SK-N-SH treated with all-trans-retinoic acid at 6 μM for 48 hours (cell line): ENCODE data around the gene CDKN2B-AS1.

ENCODE experiments used
- ATAC-seq: fragments of 200-7000 bp; cut with Tn5 transposase; 3 replicates; pipeline ENCODE4 v1.9.1; 2020; ENCODE audit warnings: mild to moderate bottlenecking, moderate library complexity
- ARNTL ChIP-seq: fragments of 450-650 bp; formaldehyde crosslinking; IDR thresholded peaks from 2 replicates; pipeline ENCODE4 v1.5.0; 2020; ENCODE audit warnings: low read depth, mild to moderate bottlenecking, moderate library complexity, borderline replicate concordance
- BACH2 ChIP-seq: fragments of 250-450 bp; sonication (Bioruptor Pico); IDR thresholded peaks from 2 replicates; pipeline ENCODE4 v1.9.0; 2021; ENCODE audit warnings: mild to moderate bottlenecking, borderline replicate concordance
- CREB5 ChIP-seq: fragments of 250-450 bp; sonication (Bioruptor Pico); IDR thresholded peaks from 2 replicates; pipeline ENCODE4 v1.5.1; 2020; ENCODE audit warnings: low read depth, mild to moderate bottlenecking, moderate library complexity
- CSDC2 ChIP-seq: fragments of 250-450 bp; sonication (Bioruptor Pico); IDR thresholded peaks from 2 replicates; pipeline ENCODE4 v1.5.0; 2020; ENCODE audit warnings: mild to moderate bottlenecking, moderate library complexity
- GLIS3 ChIP-seq: fragments of 250-450 bp; sonication (Bioruptor Pico); IDR thresholded peaks from 2 replicates; pipeline ENCODE4 v1.5.0; 2020; ENCODE audit warnings: mild to moderate bottlenecking, moderate library complexity
- ISL1 ChIP-seq: fragments of 250-450 bp; sonication (Bioruptor Pico); IDR thresholded peaks from 2 replicates; pipeline ENCODE4 v2.1.2; 2022; ENCODE audit warnings: mild to moderate bottlenecking, moderate library complexity
- OSR1 ChIP-seq: fragments of 250-450 bp; sonication (Bioruptor Pico); IDR thresholded peaks from 2 replicates; pipeline ENCODE4 v1.8.0; 2022; ENCODE audit warnings: moderate library complexity, mild to moderate bottlenecking, inconsistent platforms
- PPARA ChIP-seq: fragments of 250-450 bp; sonication (Bioruptor Pico); IDR thresholded peaks from 2 replicates; pipeline ENCODE4 v1.5.0; 2020; ENCODE audit warnings: mild to moderate bottlenecking, borderline replicate concordance
- RARB ChIP-seq: fragments of 250-450 bp; sonication (Bioruptor Pico); IDR thresholded peaks from 2 replicates; pipeline ENCODE4 v1.8.0; 2021; ENCODE audit warnings: mild to moderate bottlenecking, moderate library complexity
- SNAI2 ChIP-seq: fragments of 250-450 bp; sonication (Bioruptor Pico); IDR thresholded peaks from 2 replicates; pipeline ENCODE4 v1.5.0; 2020; ENCODE audit warnings: mild to moderate bottlenecking, moderate library complexity
- TCF4 ChIP-seq: fragments of 250-450 bp; sonication (Bioruptor Pico); IDR thresholded peaks from 2 replicates; pipeline ENCODE4 v1.8.0; 2021; ENCODE audit warnings: mild to moderate bottlenecking, moderate library complexity, borderline replicate concordance
- ZFP3 ChIP-seq: fragments of 250-450 bp; sonication (Bioruptor Pico); IDR thresholded peaks from 2 replicates; pipeline ENCODE4 v1.5.0; 2020; ENCODE audit warnings: mild to moderate bottlenecking, moderate library complexity
- ZFP30 ChIP-seq: fragments of 450-650 bp; formaldehyde crosslinking; IDR thresholded peaks from 2 replicates; pipeline ENCODE4 v1.5.0; 2022; ENCODE audit warnings: mild to moderate bottlenecking, moderate library complexity
- ZNF70 ChIP-seq: fragments of 450-650 bp; formaldehyde crosslinking; IDR thresholded peaks from 2 replicates; pipeline ENCODE4 v1.5.0; 2020; ENCODE audit warnings: mild to moderate bottlenecking, moderate library complexity
- ZNF8 ChIP-seq: fragments of 450-650 bp; formaldehyde crosslinking; IDR thresholded peaks from 2 replicates; pipeline ENCODE4 v1.5.0; 2020; ENCODE audit warnings: mild to moderate bottlenecking, moderate library complexity
- TF ChIP-seq, protein P1 (sequence below): fragments of 250-450 bp; sonication (Bioruptor Pico); IDR thresholded peaks from 2 replicates; pipeline ENCODE4 v1.5.0; 2020; ENCODE audit warnings: mild to moderate bottlenecking, moderate library complexity
- TF ChIP-seq, protein P2 (sequence below): fragments of 250-450 bp; sonication (Bioruptor Pico); IDR thresholded peaks from 2 replicates; pipeline ENCODE4 v1.8.0; 2020; ENCODE audit warnings: mild to moderate bottlenecking, moderate library complexity, borderline replicate concordance
- TF ChIP-seq, protein P3 (sequence below): fragments of 250-450 bp; sonication (Bioruptor Pico); IDR thresholded peaks from 2 replicates; pipeline ENCODE4 v1.8.0; 2021; ENCODE audit warnings: low read depth, mild to moderate bottlenecking, moderate library complexity, borderline replicate concordance
- TF ChIP-seq, protein P4 (sequence below): fragments of 250-450 bp; sonication (Bioruptor Pico); IDR thresholded peaks from 2 replicates; pipeline ENCODE4 v1.5.1; 2021; ENCODE audit warnings: mild to moderate bottlenecking, moderate library complexity

Gene CDKN2B-AS1

DNA sequence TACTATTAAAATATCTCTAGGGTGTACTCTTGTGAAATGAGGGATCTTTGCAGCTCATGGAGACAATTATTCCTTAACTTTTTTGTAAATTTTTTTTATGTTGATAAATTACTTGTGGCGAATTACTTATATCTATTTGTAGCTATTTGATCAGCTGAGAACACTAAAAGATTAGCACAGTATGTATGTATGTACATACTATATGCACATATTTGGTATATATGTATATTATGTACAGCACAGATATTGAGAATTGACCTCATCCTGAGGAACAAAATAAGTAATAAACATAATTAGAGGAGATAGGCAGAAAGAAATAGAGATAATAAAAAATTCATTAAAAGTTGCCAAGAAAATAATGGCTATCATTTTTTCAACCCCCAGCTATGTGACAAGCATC lies 12.2 kb upstream of the CDKN2B-AS1 start:
- ATAC-seq = no peak
- TF ChIP-seq ZNF8 (no peak), CREB5 (CRISPR knock-in tag) (no peak), ZNF70 (CRISPR knock-in tag) (no peak), ARNTL (no peak), GLIS3 (no peak), ZFP3 (CRISPR knock-in tag) (no peak), ISL1 (CRISPR knock-in tag) (no peak), CSDC2 (CRISPR knock-in tag) (no peak), RARB (CRISPR knock-in tag) (no peak), TCF4 (no peak), SNAI2 (CRISPR knock-in tag) (no peak)
- TF ChIP-seq, protein P1, sequence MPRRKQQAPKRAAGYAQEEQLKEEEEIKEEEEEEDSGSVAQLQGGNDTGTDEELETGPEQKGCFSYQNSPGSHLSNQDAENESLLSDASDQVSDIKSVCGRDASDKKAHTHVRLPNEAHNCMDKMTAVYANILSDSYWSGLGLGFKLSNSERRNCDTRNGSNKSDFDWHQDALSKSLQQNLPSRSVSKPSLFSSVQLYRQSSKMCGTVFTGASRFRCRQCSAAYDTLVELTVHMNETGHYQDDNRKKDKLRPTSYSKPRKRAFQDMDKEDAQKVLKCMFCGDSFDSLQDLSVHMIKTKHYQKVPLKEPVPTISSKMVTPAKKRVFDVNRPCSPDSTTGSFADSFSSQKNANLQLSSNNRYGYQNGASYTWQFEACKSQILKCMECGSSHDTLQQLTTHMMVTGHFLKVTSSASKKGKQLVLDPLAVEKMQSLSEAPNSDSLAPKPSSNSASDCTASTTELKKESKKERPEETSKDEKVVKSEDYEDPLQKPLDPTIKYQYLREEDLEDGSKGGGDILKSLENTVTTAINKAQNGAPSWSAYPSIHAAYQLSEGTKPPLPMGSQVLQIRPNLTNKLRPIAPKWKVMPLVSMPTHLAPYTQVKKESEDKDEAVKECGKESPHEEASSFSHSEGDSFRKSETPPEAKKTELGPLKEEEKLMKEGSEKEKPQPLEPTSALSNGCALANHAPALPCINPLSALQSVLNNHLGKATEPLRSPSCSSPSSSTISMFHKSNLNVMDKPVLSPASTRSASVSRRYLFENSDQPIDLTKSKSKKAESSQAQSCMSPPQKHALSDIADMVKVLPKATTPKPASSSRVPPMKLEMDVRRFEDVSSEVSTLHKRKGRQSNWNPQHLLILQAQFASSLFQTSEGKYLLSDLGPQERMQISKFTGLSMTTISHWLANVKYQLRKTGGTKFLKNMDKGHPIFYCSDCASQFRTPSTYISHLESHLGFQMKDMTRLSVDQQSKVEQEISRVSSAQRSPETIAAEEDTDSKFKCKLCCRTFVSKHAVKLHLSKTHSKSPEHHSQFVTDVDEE = no peak
- TF ChIP-seq, protein P2, sequence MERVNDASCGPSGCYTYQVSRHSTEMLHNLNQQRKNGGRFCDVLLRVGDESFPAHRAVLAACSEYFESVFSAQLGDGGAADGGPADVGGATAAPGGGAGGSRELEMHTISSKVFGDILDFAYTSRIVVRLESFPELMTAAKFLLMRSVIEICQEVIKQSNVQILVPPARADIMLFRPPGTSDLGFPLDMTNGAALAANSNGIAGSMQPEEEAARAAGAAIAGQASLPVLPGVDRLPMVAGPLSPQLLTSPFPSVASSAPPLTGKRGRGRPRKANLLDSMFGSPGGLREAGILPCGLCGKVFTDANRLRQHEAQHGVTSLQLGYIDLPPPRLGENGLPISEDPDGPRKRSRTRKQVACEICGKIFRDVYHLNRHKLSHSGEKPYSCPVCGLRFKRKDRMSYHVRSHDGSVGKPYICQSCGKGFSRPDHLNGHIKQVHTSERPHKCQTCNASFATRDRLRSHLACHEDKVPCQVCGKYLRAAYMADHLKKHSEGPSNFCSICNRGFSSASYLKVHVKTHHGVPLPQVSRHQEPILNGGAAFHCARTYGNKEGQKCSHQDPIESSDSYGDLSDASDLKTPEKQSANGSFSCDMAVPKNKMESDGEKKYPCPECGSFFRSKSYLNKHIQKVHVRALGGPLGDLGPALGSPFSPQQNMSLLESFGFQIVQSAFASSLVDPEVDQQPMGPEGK (CRISPR knock-in tag) = no peak
- TF ChIP-seq, protein P3, sequence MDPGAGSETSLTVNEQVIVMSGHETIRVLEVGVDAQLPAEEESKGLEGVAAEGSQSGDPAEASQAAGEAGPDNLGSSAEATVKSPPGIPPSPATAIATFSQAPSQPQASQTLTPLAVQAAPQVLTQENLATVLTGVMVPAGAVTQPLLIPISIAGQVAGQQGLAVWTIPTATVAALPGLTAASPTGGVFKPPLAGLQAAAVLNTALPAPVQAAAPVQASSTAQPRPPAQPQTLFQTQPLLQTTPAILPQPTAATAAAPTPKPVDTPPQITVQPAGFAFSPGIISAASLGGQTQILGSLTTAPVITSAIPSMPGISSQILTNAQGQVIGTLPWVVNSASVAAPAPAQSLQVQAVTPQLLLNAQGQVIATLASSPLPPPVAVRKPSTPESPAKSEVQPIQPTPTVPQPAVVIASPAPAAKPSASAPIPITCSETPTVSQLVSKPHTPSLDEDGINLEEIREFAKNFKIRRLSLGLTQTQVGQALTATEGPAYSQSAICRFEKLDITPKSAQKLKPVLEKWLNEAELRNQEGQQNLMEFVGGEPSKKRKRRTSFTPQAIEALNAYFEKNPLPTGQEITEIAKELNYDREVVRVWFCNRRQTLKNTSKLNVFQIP (CRISPR knock-in tag) = no peak
- TF ChIP-seq, all 23 proteins: peak for 0

DNA sequence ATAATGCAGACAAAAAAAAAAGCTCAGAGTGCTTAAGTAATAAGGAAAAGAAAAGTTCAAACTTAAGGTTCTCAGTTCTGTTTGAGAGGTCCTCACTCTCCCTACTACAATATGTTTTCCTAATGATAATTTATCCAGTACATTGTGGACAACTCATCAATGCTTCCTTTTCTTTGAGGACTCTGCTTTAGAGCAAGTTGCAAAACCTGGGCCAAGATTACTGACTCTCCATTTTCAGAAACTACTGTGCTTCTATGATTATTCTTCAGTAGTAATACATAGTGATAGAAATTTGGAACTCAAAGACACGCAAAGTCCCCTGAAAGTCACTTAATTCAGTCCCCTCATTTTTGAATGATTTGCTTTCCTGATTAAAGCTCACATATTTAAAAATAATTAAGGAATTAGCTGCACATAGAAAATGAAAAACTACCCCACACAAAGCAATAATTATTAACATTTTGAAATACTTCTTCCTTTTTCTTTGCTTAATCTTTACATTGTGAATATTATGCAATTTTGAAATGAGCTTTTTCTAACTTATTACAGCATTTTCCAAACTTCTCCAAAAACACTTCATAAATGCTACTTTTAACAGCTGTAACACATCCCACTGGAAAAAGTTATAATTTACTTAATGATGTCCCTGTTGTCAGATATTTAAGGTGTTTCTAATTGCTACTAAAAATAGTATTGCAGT lies 11.6 kb upstream of the CDKN2B-AS1 start:
- no peak for ATAC-seq
- TF ChIP-seq GLIS3 (no peak), RARB (CRISPR knock-in tag) (no peak), TCF4 (no peak), SNAI2 (CRISPR knock-in tag) (no peak), BACH2 (CRISPR knock-in tag) (no peak), ZFP30 (CRISPR knock-in tag) (no peak), OSR1 (CRISPR knock-in tag) (no peak), PPARA (CRISPR knock-in tag) (no peak), ZFP3 (CRISPR knock-in tag) (no peak), ARNTL (no peak), CSDC2 (CRISPR knock-in tag) (no peak), ZNF8 (no peak), CREB5 (CRISPR knock-in tag) (no peak)
- TF ChIP-seq, protein P3 (CRISPR knock-in tag) = no peak
- TF ChIP-seq, protein P4, sequence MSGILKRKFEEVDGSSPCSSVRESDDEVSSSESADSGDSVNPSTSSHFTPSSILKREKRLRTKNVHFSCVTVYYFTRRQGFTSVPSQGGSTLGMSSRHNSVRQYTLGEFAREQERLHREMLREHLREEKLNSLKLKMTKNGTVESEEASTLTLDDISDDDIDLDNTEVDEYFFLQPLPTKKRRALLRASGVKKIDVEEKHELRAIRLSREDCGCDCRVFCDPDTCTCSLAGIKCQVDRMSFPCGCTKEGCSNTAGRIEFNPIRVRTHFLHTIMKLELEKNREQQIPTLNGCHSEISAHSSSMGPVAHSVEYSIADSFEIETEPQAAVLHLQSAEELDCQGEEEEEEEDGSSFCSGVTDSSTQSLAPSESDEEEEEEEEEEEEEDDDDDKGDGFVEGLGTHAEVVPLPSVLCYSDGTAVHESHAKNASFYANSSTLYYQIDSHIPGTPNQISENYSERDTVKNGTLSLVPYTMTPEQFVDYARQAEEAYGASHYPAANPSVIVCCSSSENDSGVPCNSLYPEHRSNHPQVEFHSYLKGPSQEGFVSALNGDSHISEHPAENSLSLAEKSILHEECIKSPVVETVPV (CRISPR knock-in tag) = no peak
- TF ChIP-seq, all 23 proteins: peak for 0
